DMS 273 treated with DMSO at 0.1 percent for 48 hours (cell line): ENCODE measurements around the gene BPIFB3.

ENCODE experiments used
- DNase-seq: peaks from one replicate; lab custom pipeline; 2025; lab: John Stamatoyannopoulos, UW

Gene BPIFB3

GRCh38 chr20:33053291-33054106 is at the start of gene BPIFB3:
TSS of gene BPIFB3 (plus strand) at chr20:33053903. CDS start at chr20:33055436, 1,533 bp downstream.
- DNase-seq, result no peak

GRCh38 chr20:33004141-33004751 is 49.5 kb upstream of the BPIFB3 start, which contains the start of gene SUN5:
TSS of gene SUN5 (minus strand) at chr20:33004433. CDS start at chr20:33004340, 93 bp downstream.
- no peak for DNase-seq

- no peak for DNase-seq
Measured at GRCh38 chr20:33005132-33005566, 48.6 kb upstream of the BPIFB3 start.

GRCh38 chr20:33005908-33006775 is 47.6 kb upstream of the BPIFB3 start:
- DNase-seq, result no peak

DNA sequence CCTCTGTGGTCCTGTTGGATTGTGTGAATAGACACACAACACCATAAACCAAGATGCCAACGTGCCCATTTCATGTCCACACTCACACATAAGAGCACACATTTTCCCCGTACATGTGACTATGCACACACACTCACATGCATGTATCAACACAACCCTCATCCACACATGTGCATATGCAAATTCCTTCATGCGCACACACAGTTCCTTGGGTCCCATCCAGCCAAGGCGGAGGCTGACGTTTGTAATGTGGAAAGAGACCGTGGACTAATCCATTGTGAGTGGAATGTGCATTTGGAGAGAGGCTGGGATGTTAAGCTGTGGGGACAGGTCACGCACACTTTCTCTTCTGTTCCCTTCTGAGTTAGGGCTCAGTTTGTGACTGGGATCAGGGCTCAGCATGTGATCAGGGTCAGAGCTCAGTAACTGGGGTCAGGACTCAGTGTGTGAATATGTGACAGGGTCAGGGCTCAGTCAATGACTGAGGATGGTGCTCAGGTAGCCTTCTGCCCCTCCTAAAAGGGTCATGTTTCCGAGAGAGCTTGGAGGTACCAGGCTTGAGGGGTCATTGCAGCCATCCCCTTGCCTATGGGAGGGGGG is 46.8 kb upstream of the BPIFB3 start:
- DNase-seq, result no peak

GRCh38 chr20:33007376-33008335 is 46.0 kb upstream of the BPIFB3 start, which contains the start of gene BPIFB2:
TSS of gene BPIFB2 (plus strand) at chr20:33007704. CDS start at chr20:33008575, 871 bp downstream.
- no peak for DNase-seq

DNA sequence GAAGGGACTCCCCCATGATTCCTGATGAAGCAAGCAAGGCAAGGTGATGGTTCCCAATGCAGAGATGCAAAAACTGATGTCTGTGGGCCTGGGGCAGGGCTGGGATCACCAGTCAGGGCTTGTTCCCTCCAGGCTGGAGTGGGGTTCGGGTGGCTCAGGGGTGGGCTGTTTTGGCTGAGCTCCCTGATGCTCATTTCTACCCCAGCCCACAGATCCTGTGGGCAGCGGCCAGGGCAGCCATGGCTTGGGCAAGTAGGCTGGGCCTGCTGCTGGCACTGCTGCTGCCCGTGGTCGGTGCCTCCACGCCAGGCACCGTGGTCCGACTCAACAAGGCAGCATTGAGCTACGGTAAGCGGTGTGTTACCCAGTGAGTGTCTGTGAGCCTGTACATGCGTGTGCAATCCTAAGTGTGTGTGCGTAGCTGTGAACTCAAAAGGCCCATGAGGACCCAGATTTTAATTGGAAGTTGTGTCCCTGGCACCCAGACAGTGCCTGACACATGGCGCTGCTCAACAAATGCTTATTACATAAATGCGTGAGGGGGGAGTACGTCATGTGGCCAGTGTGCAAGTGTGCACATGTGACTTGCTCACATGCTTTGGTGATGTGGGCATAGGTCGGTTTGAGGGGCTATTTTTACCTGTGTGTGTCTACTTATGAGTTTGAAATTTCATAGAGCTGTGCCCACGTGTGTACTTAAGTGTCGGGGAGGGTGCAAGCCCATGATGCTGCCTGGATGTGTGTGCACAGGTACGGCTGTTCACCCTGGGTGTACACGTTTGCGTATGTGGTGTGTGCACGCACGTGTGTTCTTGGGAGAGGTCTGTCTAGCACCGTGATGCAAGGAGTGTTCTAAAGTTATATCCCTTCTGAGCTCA is 45.1 kb upstream of the BPIFB3 start:
- DNase-seq, result no peak

DNA sequence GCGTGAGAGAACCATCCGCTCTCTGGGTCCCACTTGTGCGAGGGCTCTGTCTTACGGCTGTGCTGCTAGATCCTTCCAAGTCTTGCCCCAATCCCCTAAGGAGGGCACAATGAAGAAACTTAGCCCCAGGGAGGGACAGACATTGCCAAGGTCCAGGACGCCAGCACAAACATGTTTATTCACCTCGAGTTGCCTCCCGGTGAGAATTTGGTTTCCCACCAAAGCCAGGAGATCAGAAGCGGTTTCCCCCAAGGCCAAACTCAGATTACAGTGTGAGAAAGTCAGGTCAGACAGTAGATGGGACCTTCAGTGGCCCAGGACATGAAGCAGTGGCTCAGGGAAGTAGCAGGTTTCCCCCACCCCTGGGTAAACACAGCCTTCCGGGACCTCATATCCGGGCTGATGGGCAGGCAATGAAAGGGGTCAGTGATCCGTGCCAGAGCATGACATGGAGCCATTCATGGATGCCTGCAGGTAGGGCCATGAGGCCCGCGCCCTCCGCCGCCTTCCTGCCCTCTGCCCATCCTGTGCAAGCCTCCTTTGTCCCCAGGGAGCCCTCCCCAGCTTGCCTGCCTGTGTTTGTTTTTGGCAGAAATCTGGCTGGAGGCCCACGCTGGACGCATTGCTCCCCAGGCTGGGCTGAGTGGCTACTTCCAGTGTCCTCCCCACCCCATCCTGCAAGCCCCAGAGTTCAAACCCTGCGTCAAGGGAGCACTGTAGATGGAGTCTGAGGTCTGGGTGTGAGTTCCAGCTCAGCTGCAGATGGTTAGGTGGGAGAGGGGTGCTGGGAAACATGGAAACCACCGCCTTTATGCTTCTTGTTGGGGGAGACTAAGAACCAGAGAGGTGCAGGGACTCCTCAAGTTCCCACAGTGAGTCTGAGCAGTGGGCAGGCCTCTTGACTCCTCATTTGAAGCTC is 44.2 kb upstream of the BPIFB3 start:
- DNase-seq, result no peak

GRCh38 chr20:33010133-33010504 is 43.6 kb upstream of the BPIFB3 start:
- no peak for DNase-seq

GRCh38 chr20:33010674-33011449 is 42.8 kb upstream of the BPIFB3 start:
- no peak for DNase-seq

DNA sequence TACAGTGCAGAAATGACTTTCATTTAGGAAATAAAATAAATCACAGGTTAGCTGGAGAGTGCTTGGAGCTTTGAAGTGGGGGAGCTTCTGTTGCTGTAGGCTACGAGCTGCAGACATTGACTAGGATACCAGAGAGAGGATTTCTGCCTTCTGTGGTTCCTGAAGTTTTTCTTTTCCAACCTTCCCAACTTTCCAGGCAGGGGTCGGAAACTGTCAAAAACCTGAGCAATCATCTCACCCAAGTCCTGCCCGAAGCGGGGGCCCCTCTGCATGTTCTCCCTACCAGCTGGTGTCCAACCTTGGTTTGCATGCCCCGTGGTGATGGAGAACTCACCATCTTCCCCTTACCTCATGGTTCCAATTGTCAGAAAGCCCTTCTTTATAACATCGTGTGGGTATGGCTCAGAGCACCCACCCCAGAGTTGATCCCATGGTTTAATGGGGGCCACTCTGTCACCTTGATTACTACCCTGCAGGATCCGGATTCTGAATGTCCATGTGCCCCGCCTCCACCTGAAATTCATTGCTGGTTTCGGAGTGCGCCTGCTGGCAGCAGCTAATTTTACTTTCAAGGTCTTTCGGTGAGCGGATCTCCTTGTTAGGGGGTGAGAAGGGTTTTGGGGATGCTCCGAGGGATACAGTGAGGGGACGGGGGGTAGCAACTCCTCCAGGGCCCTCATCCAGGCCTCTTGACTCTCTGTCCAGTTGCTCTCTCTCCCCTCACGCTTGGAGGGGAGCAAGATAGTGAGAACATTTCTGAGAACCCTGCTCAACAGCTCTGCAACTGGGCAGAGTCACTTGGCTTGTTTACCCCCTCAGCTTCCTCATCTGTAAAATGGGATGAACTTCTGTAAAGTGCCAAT is 41.1 kb upstream of the BPIFB3 start:
- DNase-seq, result no peak

DNA sequence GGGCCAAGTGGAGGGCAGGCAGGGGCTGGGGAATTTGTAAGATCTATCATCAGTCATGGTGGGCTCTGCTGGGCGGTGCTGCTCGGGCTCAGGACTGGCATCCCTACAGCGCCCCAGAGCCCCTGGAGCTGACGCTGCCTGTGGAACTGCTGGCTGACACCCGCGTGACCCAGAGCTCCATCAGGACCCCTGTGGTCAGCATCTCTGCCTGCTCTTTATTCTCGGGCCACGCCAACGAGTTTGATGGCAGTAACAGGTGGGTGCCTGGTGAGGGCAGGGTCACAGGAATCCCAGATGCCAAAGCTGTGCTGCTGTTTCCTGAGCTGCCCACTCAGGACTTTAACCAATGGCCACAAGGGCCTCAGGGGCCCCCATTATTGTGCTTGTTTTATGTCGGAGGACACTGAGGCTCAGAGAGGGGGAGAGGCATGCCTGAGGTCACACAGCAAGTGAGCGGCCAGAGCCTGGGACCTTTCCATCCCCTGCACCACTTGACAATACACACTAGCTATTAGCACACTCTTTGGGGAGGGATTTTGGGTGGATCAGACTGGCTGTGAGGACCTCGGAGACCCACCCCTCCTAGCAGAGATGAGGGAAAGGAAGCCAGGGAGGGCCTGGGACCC is 39.9 kb upstream of the BPIFB3 start:
- DNase-seq, result no peak

DNA sequence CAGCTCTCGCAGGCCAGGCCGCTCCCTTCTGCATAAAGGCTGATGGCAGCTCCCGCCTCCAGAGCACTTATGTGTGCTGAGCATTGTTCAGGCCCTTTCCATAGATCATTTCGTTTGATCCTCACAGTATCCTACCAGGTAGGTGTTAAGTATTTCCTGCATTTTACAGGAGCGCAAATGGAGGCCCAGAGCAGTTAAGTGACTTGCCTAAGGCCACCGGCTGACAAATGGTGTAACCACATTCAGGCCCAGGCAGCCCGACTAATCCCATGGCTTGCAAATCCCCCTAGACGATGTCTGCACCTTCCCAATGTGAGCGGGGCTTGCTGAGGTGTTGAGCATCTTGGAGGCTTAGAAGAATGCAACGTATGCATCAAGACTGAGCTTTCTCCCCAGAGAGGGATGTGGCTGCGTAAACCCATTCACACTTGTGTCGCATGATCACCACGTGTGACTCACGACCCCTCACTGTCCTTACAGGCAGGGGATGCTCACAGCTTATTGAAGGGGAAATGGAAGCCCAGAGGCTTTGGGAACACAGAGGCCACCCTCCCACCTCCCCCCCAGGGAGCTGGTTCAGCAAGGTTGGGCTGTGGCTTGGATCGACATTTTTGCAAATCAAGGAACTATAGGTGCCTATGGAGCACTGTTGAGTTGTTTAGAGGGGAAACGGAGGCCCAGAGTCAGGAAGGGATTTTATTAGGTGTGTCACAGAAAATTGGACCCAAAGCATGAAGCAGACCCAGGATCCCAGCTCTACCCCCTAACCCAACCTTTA is 39.2 kb upstream of the BPIFB3 start:
- no peak for DNase-seq

GRCh38 chr20:33015114-33015484 is 38.6 kb upstream of the BPIFB3 start:
- no peak for DNase-seq

GRCh38 chr20:33015700-33016580 is 37.8 kb upstream of the BPIFB3 start:
- no peak for DNase-seq
